Heart left ventricle (tissue), 13 donors: ENCODE measurements around the gene CLDN16.

ENCODE experiments used
- CTCF ChIP-seq, 12 donors: fragments of 200-600 bp; sonication (generic) in 4 of 12; IDR thresholded peaks; one replicate each; pipeline versions ENCODE4 v1.5.0 to v1.8.0; 2018 to 2022; ENCODE audit warnings: antibody characterized with exemption in 12 of 12, mild to moderate bottlenecking in 5 of 12
- POLR2A ChIP-seq, 2 donors: fragments of 450-650 bp; IDR thresholded peaks; one replicate each; pipeline ENCODE4 v1.6.1; 2017; ENCODE audit warnings: antibody characterized with exemption in 2 of 2, mild to moderate bottlenecking in 2 of 2, moderate library complexity in 2 of 2
- donor health status: ischemic (EF 13 %, LVEDD 7.1; RV severe dilation, severe dysfunction).
- donor health status: DM: no; HTN: yes; CAD: no.
- donor health status: DM: no; HTN: no; CAD: no.
- donor health status: ischemic (EF 25% LVEDD 6.9; RV normal size, moderate dysfunction).
- donor health status: ischemic (EF 25% LVEDD 5.7; RV mildly dilated, moderate dysfunction).
- donor health status: ischemic (EF 35%, LVEDD 5.7; RV mildly dilated, moderate dysfunction).
- donor health status: nonischemic (EF 11% LVEDD 7.7; RV severe dilation, severe dysfunction).
- donor health status: DM: yes; HTN: yes; CAD: no.
- donor health status: PGD.
- donor health status: ischemic (EF 29% LVEDD 5.4; RV normal size, mild dysfunction).
- donor health status: nonischemic (EF 23%, LVEDD 6.1; RV moderate dilation, normal function).

DNA sequence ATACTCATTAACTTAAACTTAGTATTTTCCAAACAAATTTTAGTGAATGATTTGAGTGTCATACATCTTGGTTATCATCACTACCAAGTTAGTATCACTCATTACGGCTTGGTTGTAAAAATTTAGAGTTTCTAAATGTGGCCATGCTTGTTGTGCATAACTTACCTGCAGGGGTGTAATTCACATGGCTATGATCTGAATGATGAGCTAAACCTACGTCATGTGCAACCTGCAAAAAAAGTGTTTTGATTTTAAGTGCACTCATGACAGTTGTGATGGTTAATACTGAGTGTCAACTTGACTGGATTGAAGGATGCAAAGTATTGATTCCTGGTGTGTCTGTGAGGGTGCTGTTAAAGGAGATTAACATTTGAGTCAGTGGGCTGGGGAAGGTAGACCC, 17.6 kb upstream of the CLDN16 start:
- TF ChIP-seq CTCF (IDR thresholded peaks at IDR 0.05) (no peak), POLR2A (IDR thresholded peaks at IDR 0.05) (no peak)
